SK-N-SH (cell line): ENCODE measurements around the gene PRICKLE1.

Experiments used
- CHD2 ChIP-seq: fragments of 150-350 bp; IDR thresholded peaks from 2 replicates; pipeline ENCODE4 v1.6.1; 2018; ENCODE audit warnings: low read length; ENCODE audit not compliant: partially characterized antibody
- CTCF ChIP-seq: fragments of 200-600 bp; sonication (generic); IDR thresholded peaks from 2 replicates; pipeline ENCODE4 v1.6.1; 2017; ENCODE audit warnings: antibody characterized with exemption, mild to moderate bottlenecking, moderate library complexity
- EZH2phosphoT487 ChIP-seq: fragments of 200-600 bp; sonication (generic); IDR thresholded peaks from 2 replicates; pipeline ENCODE4 v1.6.1; 2017; ENCODE audit warnings: low read depth, mixed run types, mild to moderate bottlenecking, antibody characterized with exemption, moderate library complexity, borderline replicate concordance
- FOXM1 ChIP-seq: IDR thresholded peaks from 2 replicates; pipeline ENCODE4 v1.4.0; 2012; ENCODE audit warnings: low read depth, mild to moderate bottlenecking
- GABPA ChIP-seq: IDR thresholded peaks from 2 replicates; pipeline ENCODE4 v1.4.0; 2012; ENCODE audit warnings: low read depth, mild to moderate bottlenecking
- JUND ChIP-seq: IDR thresholded peaks from 2 replicates; pipeline ENCODE4 v1.4.0; 2012
- MXI1 ChIP-seq: IDR thresholded peaks from 2 replicates; pipeline ENCODE4 v1.6.1; 2012; ENCODE audit warnings: mild to moderate bottlenecking, low read depth, low read length, improper control_type of control experiment
- POLR2AphosphoS5 ChIP-seq: IDR thresholded peaks from 2 replicates; pipeline ENCODE4 v1.6.1; 2012; ENCODE audit warnings: low read depth, low read length
- RCOR1 ChIP-seq: fragments of 150-350 bp; IDR thresholded peaks from 2 replicates; pipeline ENCODE4 v1.6.1; 2017; ENCODE audit warnings: antibody characterized with exemption, low read length
- RXRA ChIP-seq: IDR thresholded peaks from 2 replicates; pipeline ENCODE4 v1.4.0; 2012; ENCODE audit warnings: low read depth, mild to moderate bottlenecking, borderline replicate concordance
- SMC3 ChIP-seq: IDR thresholded peaks from 2 replicates; pipeline ENCODE4 v1.6.1; 2012; ENCODE audit warnings: low read depth, low read length, improper control_type of control experiment
- TEAD4 ChIP-seq: IDR thresholded peaks from 2 replicates; pipeline ENCODE4 v1.4.0; 2012; ENCODE audit warnings: mild to moderate bottlenecking, borderline replicate concordance; ENCODE audit not compliant: insufficient read depth
- USF1 ChIP-seq: IDR thresholded peaks from 2 replicates; pipeline ENCODE4 v1.4.0; 2012; ENCODE audit warnings: low read depth, borderline replicate concordance
- TF ChIP-seq, protein P1 (sequence below): IDR thresholded peaks from 2 replicates; pipeline ENCODE4 v1.6.1; 2012; ENCODE audit warnings: mild to moderate bottlenecking, low read depth, low read length, moderate library complexity

GRCh38 chr12:42409471-42409870 lies 180.1 kb downstream of the PRICKLE1 start:
- TF ChIP-seq CHD2 (no peak), FOXM1 (no peak), CTCF (no peak), MXI1 (no peak), RXRA (no peak), GABPA (no peak), RCOR1 (no peak), POLR2AphosphoS5 (no peak), TEAD4 (no peak), EZH2phosphoT487 (no peak), USF1 (no peak), JUND (no peak), SMC3 (no peak)
- TF ChIP-seq, protein P1, sequence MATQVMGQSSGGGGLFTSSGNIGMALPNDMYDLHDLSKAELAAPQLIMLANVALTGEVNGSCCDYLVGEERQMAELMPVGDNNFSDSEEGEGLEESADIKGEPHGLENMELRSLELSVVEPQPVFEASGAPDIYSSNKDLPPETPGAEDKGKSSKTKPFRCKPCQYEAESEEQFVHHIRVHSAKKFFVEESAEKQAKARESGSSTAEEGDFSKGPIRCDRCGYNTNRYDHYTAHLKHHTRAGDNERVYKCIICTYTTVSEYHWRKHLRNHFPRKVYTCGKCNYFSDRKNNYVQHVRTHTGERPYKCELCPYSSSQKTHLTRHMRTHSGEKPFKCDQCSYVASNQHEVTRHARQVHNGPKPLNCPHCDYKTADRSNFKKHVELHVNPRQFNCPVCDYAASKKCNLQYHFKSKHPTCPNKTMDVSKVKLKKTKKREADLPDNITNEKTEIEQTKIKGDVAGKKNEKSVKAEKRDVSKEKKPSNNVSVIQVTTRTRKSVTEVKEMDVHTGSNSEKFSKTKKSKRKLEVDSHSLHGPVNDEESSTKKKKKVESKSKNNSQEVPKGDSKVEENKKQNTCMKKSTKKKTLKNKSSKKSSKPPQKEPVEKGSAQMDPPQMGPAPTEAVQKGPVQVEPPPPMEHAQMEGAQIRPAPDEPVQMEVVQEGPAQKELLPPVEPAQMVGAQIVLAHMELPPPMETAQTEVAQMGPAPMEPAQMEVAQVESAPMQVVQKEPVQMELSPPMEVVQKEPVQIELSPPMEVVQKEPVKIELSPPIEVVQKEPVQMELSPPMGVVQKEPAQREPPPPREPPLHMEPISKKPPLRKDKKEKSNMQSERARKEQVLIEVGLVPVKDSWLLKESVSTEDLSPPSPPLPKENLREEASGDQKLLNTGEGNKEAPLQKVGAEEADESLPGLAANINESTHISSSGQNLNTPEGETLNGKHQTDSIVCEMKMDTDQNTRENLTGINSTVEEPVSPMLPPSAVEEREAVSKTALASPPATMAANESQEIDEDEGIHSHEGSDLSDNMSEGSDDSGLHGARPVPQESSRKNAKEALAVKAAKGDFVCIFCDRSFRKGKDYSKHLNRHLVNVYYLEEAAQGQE: no peak
